GM21515 (cell line): ENCODE measurements around the gene PRMT3.
A peak's percentile ranks its signal among the peaks of the same experiment; 100 is the strongest.
"Not testable (repeated sequence)": the region's sequence is repeated elsewhere in the genome, so short reads cannot be mapped to it uniquely, and the experiment has no call there.

Experiments
- ATAC-seq: cut with Tn5 transposase; IDR thresholded peaks from one replicate; pipeline ENCODE4 v1.9.1; 2021; ENCODE audit not compliant: unreplicated experiment

Gene PRMT3

GRCh38 chr11:20387261-20388095 is at the start of gene PRMT3:
PRMT3 (plus strand) TSS chr11:20387716; CDS start chr11:20387747, 31 bp downstream.
- peak; percentile 84 for ATAC-seq

- ATAC-seq, result no peak
These were observed 45.0 kb upstream of the PRMT3 start for GRCh38 chr11:20342347-20343141.

GRCh38 chr11:20351136-20351535 is 36.4 kb upstream of the PRMT3 start:
- ATAC-seq, result no peak

- ATAC-seq, result no peak
These were observed 35.7 kb upstream of the PRMT3 start for GRCh38 chr11:20351751-20352262.

GRCh38 chr11:20353829-20354434 is 33.6 kb upstream of the PRMT3 start:
- no peak for ATAC-seq

- peak; percentile 83 for ATAC-seq
These were observed 32.0 kb upstream of the PRMT3 start for GRCh38 chr11:20355221-20356219.

- no peak for ATAC-seq
These were observed 30.4 kb upstream of the PRMT3 start for GRCh38 chr11:20357150-20357549.

- ATAC-seq, result no peak
These were observed 26.9 kb upstream of the PRMT3 start for GRCh38 chr11:20360650-20361049.

GRCh38 chr11:20362481-20362880 is 25.0 kb upstream of the PRMT3 start:
- ATAC-seq, result no peak

GRCh38 chr11:20363149-20363499 is 24.4 kb upstream of the PRMT3 start:
- peak; percentile 25 for ATAC-seq

- peak; percentile 97 for ATAC-seq
These were observed 23.8 kb upstream of the PRMT3 start, which contains the start of gene HTATIP2 for GRCh38 chr11:20363500-20364340. HTATIP2 (plus strand) TSS chr11:20363714; CDS start chr11:20364238, 524 bp downstream.

GRCh38 chr11:20364341-20364792 is 23.1 kb upstream of the PRMT3 start:
- ATAC-seq, result no peak

- ATAC-seq, result not testable (repeated sequence)
These were observed 22.1 kb upstream of the PRMT3 start for GRCh38 chr11:20365465-20365864.

GRCh38 chr11:20367313-20367948 is 20.1 kb upstream of the PRMT3 start:
- no peak for ATAC-seq

- no peak for ATAC-seq
These were observed 19.1 kb upstream of the PRMT3 start for GRCh38 chr11:20368438-20368837.

GRCh38 chr11:20369826-20370225 is 17.7 kb upstream of the PRMT3 start:
- no peak for ATAC-seq

GRCh38 chr11:20372081-20372626 is 15.4 kb upstream of the PRMT3 start:
- ATAC-seq, result no peak

GRCh38 chr11:20373147-20373546 is 14.4 kb upstream of the PRMT3 start:
- ATAC-seq, result no peak
